Measurements from ENCODE around the gene CACNA1C. TPM values are rescaled to one million over a fixed set of nuclear protein-coding genes. Genes with fewer than 3 reads are reported as not detected.

CACNA1C gene
- total RNA-seq, 2 experiments from 2014 or later, result 0.69 to 1.4 TPM

GRCh38 chr12:2270846-2271245 lies 218.1 kb downstream of the CACNA1C start:
- TF ChIP-seq EZH2phosphoT487 (IDR thresholded peaks at IDR 0.05; ENCODE audit: borderline replicate concordance, low read depth, low read length) (no peak), CTCF (conservative IDR thresholded peaks at IDR 0.05; ENCODE audit: low read length) (no peak)
- Histone ChIP-seq H3K9me2 (ENCODE audit: insufficient read depth, low read length) (no peaks in the 10 kb centered on the region), H3K79me2 (ENCODE audit: insufficient read depth, low read depth, low read length) (no peaks in the 10 kb centered on the region), H3K9me3 (ENCODE audit: low read length) (no peaks in the 10 kb centered on the region), H3K4me2 (ENCODE audit: low read length) (no peak overlapping the region), H4K20me1 (ENCODE audit: insufficient read depth, low read length) (no peaks in the 10 kb centered on the region), H3K36me3 (ENCODE audit: insufficient read depth, low read length) (no peaks in the 10 kb centered on the region), H3K4me1 (ENCODE audit: insufficient read depth, low read length, poor library complexity, severe bottlenecking) (no peaks in the 10 kb centered on the region), H3K27ac (ENCODE audit: low read depth, low read length, poor library complexity, severe bottlenecking) (no peak overlapping the region), H2AFZ (ENCODE audit: low read length) (no peak overlapping the region), H3K4me3 (ENCODE audit: low read depth, low read length, poor library complexity, severe bottlenecking) (no peak overlapping the region)
- no TSS peak for BruUV-seq (replicated peaks)
- ChIA-PET CTCF (ENCODE audit: unreplicated experiment) (no interaction called here), POLR2A (interaction anchor here (1.2 kb wide), 1 partner anchor 13 kb away, joined by 3 read pairs; no protein-coding TSS in a partner anchor)
- intact Hi-C loops (cut with micrococcal nuclease; ENCODE audit: unreplicated experiment), result no loop called here
- DNase-seq (ENCODE audit: low spot score), result no peak

GRCh38 chr12:2271961-2272360 lies 219.2 kb downstream of the CACNA1C start:
- no peak overlapping the region for H3K4me3 ChIP-seq (ENCODE audit: low read depth, low read length, poor library complexity, severe bottlenecking)
- no peaks in the 10 kb centered on the region for H4K20me1 ChIP-seq (ENCODE audit: insufficient read depth, low read length)
- POLR2A ChIA-PET, result interaction anchor here (1.2 kb wide), 1 partner anchor 12 kb away, joined by 3 read pairs; no protein-coding TSS in a partner anchor
- no peak for DNase-seq (ENCODE audit: low spot score)
- no peaks in the 10 kb centered on the region for H3K9me2 ChIP-seq (ENCODE audit: insufficient read depth, low read length)
- H2AFZ ChIP-seq (ENCODE audit: low read length), result no peak overlapping the region
- BruUV-seq (replicated peaks), result no TSS peak
- H3K36me3 ChIP-seq (ENCODE audit: insufficient read depth, low read length), result no peaks in the 10 kb centered on the region
- H3K79me2 ChIP-seq (ENCODE audit: insufficient read depth, low read depth, low read length), result no peaks in the 10 kb centered on the region
- no peak for TF ChIP-seq EZH2phosphoT487 (IDR thresholded peaks at IDR 0.05; ENCODE audit: borderline replicate concordance, low read depth, low read length)
- TF ChIP-seq CTCF (conservative IDR thresholded peaks at IDR 0.05; ENCODE audit: low read length), result no peak
- no peak overlapping the region for H3K4me2 ChIP-seq (ENCODE audit: low read length)
- CTCF ChIA-PET (ENCODE audit: unreplicated experiment), result no interaction called here
- no peaks in the 10 kb centered on the region for H3K4me1 ChIP-seq (ENCODE audit: insufficient read depth, low read length, poor library complexity, severe bottlenecking)
- no peak overlapping the region for H3K27ac ChIP-seq (ENCODE audit: low read depth, low read length, poor library complexity, severe bottlenecking)
- no peaks in the 10 kb centered on the region for H3K9me3 ChIP-seq (ENCODE audit: low read length)
- intact Hi-C loops (cut with micrococcal nuclease; ENCODE audit: unreplicated experiment), result no loop called here

DNA sequence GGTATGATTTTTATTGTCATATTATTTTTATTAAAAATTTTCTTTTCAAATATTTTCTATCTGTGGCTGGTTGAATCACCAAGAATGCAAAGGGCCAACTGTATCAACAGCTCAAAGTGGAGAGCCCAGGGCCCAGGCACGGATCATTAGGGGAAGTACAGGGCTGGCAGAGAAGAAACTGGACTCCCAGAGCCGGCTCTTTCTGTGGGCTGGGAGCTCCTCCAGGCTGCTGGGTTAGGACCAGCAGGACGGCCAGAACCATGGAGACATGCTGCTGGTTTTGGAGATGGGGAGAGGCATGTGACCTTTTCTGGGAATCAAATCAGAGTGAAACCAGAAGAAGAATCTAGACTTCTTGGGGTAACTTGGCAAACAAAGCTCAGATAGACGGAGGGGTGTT lies 220.5 kb downstream of the CACNA1C start:
- TF ChIP-seq EZH2phosphoT487 (IDR thresholded peaks at IDR 0.05; ENCODE audit: borderline replicate concordance, low read depth, low read length) (no peak), CTCF (conservative IDR thresholded peaks at IDR 0.05; ENCODE audit: low read length) (no peak)
- H3K27ac ChIP-seq (ENCODE audit: low read depth, low read length, poor library complexity, severe bottlenecking), result no peak overlapping the region
- intact Hi-C loops (cut with micrococcal nuclease; ENCODE audit: unreplicated experiment), result no loop called here
- H3K36me3 ChIP-seq (ENCODE audit: insufficient read depth, low read length), result no peaks in the 10 kb centered on the region
- H3K4me2 ChIP-seq (ENCODE audit: low read length), result no peak overlapping the region
- no peaks in the 10 kb centered on the region for H3K4me1 ChIP-seq (ENCODE audit: insufficient read depth, low read length, poor library complexity, severe bottlenecking)
- no peaks in the 10 kb centered on the region for H3K79me2 ChIP-seq (ENCODE audit: insufficient read depth, low read depth, low read length)
- BruUV-seq (replicated peaks), result no TSS peak
- H3K9me3 ChIP-seq (ENCODE audit: low read length), result no peaks in the 10 kb centered on the region
- ChIA-PET POLR2A (interaction anchor here (0.8 to 1.2 kb wide), 3 partner anchors 9 to 77 kb away, joined by 3 to 5 read pairs (median 4); no protein-coding TSS in a partner anchor), CTCF (ENCODE audit: unreplicated experiment) (no interaction called here)
- no peak overlapping the region for H3K4me3 ChIP-seq (ENCODE audit: low read depth, low read length, poor library complexity, severe bottlenecking)
- H4K20me1 ChIP-seq (ENCODE audit: insufficient read depth, low read length), result no peaks in the 10 kb centered on the region
- H2AFZ ChIP-seq (ENCODE audit: low read length), result no peak overlapping the region
- H3K9me2 ChIP-seq (ENCODE audit: insufficient read depth, low read length), result no peaks in the 10 kb centered on the region
- DNase-seq (ENCODE audit: low spot score), result no peak
